ENCODE measurements around the gene GGA1.

GGA1 gene

DNA sequence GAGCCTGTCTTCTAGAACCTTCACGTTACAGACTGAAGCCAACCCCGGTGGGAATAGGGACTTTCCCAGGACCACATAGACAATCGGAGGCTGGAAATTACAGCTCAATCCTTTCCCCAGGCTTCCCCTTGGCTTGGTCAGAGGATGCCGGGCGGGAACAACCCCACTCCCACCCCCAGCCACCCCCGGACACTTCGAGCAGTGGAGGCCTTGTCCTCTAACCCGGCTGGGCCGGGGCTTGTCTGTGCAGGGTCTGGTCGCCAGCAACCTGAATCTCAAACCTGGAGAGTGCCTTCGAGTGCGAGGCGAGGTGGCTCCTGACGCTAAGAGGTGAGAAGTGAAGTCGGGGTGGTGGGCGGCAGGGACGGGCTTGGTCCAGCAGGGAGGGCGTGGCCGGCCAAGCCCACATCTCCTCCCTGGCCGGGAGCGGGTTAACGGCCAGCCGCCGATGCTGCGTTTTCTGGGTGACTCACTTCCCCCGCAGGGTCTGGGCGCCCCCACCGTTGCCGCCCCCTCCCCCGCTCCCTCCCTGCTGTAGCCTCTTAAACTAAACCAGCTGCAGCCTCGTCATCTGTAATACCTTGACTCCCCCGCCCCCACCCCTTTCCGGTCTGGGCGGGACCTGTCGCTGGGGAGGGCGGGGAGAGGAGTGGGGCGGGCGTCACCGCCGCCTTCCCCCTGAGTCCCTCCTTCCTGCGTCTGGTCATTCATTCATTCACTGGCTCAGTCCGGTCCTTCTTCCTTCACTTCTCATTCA, 68.3 kb downstream of the GGA1 start:
- DNase-seq = no peak

- no peak for DNase-seq
Measured at GRCh38 chr22:37677493-37677974, 68.9 kb downstream of the GGA1 start.

DNA sequence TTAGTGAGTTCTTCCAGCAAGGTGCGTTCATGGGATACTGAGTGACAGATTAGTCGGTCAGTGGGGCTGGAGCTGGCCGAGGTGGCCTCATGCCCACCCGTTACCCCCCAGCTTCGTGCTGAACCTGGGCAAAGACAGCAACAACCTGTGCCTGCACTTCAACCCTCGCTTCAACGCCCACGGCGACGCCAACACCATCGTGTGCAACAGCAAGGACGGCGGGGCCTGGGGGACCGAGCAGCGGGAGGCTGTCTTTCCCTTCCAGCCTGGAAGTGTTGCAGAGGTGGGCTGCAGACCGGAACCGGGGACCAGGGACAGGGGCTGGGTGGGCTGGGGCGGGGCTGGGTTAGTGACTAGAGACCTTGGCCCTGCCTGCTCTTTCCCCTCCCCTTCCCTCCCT, 69.7 kb downstream of the GGA1 start:
- DNase-seq = no peak

- no peak for DNase-seq
Measured at GRCh38 chr22:37679670-37680069, 71.0 kb downstream of the GGA1 start.

DNA sequence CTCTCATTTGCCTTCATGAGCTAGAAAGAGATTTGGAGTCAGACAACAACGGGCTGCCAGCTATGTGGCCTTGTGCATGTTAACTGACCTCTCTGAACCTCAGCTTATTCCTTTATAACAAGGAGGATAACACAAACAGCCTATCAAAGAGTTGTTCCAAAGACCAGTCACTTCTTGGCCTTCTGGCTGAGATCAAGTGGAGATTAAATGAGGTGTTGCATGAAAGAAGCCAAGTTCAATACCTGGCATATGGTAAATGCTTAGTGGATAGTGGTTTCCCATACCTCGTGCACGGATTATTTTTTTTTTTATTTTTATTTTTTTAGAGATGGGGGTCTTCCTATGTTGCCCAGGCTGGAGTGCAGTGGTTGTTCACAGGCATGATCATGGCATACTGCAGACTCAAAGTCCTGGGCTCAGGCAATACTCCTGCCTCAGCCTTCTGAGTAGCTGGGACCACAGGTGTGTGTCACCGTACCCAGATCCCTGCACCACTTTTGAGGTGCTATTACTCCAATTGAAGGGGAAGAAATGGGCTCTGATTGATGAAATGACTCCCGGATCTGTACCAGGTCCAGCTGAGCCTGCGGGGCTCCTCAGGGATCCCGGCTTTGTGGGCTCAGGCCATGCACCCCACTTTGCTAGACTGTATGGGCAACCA, 71.7 kb downstream of the GGA1 start:
- DNase-seq = no peak

DNA sequence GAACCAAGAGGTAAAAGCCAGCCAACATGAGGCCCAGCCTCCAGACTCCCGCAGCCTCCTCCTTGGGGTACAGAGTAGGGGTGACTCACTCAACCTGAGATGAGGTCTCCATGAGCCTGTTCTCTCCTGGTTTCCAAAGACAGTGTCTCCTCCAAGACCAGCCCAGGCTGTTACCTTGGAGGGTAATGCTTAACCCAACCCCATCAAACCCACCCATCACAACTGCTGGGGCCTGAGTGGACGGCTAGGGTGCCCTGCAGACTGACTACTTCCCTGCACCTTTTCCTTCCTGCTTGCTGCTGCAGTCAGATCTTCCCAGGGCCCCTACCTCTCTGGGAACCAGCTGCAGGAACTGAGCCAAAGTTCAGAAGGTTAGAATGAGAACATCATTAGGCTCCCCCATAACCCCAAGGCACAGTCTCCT, 72.4 kb downstream of the GGA1 start:
- DNase-seq = no peak

GRCh38 chr22:37681556-37682049, 73.0 kb downstream of the GGA1 start:
- DNase-seq = peak; percentile 27

Measured in NCI-H1105 (cell line).